ENCODE results near the gene EVL. TPM values are rescaled to one million over a fixed set of nuclear protein-coding genes. Genes with fewer than 3 reads are reported as not detected.
A peak's percentile ranks its signal among the peaks of the same experiment; 100 is the strongest.
"Not testable (repeated sequence)": the region's sequence is repeated elsewhere in the genome, so short reads cannot be mapped to it uniquely, and the experiment has no call there.

EVL gene
- total RNA-seq, 2 experiments from 2014 or later: 340 to 351 TPM

DNA sequence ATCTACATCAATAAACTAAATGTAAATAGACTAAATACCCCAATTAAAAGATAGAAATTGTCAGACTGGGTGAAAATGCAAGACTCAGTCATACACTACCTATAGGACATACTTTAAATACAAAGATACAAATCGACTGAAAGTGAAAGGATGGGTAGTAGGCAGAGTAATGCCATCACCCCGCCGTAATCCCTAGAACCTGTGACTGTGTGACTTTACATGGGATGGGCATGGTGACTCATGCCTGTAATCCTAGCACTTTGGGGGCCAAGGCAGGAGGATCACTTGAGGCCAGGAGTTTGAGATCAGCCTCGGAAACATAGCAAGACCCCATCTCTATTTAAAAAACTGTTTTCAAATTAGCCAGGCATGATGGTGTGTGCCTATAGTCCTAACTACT, 2.6 kb upstream of the EVL start:
- CTCF ChIA-PET: interaction anchor here (1.5 to 26.8 kb wide), 5 partner anchors 9 to 40 kb away, joined by 3 to 913 read pairs (median 11); no protein-coding TSS in a partner anchor
- Mint-ChIP-seq H3K36me3 (ENCODE audit: low read depth) (peaks cover 34% of the 10 kb centered on the region), H3K4me3 (peak overlapping the region; percentile 17), H3K9me3 (no peaks in the 10 kb centered on the region), H3K27ac (peak overlapping the region; percentile 99), H3K27me3 (no peaks in the 10 kb centered on the region), H3K4me1 (ENCODE audit: low read depth) (peaks cover 63% of the 10 kb centered on the region)
- TF ChIP-seq, protein P1, sequence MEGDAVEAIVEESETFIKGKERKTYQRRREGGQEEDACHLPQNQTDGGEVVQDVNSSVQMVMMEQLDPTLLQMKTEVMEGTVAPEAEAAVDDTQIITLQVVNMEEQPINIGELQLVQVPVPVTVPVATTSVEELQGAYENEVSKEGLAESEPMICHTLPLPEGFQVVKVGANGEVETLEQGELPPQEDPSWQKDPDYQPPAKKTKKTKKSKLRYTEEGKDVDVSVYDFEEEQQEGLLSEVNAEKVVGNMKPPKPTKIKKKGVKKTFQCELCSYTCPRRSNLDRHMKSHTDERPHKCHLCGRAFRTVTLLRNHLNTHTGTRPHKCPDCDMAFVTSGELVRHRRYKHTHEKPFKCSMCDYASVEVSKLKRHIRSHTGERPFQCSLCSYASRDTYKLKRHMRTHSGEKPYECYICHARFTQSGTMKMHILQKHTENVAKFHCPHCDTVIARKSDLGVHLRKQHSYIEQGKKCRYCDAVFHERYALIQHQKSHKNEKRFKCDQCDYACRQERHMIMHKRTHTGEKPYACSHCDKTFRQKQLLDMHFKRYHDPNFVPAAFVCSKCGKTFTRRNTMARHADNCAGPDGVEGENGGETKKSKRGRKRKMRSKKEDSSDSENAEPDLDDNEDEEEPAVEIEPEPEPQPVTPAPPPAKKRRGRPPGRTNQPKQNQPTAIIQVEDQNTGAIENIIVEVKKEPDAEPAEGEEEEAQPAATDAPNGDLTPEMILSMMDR (IDR thresholded peaks at IDR 0.05): no peak
- peak; percentile 75 for DNase-seq
- peak; percentile 24 for ATAC-seq
- intact Hi-C loops (cut with micrococcal nuclease): loop anchor here (10.0 kb wide), 2 partner anchors 312 to 798 kb away; partner anchors contain the start of gene WDR25
- POLR2A ChIA-PET: interaction anchor here (0.7 to 24.7 kb wide), 4 partner anchors 13 to 312 kb away, joined by 3 to 840 read pairs (median 263); partner anchors contain the start of gene EVL

DNA sequence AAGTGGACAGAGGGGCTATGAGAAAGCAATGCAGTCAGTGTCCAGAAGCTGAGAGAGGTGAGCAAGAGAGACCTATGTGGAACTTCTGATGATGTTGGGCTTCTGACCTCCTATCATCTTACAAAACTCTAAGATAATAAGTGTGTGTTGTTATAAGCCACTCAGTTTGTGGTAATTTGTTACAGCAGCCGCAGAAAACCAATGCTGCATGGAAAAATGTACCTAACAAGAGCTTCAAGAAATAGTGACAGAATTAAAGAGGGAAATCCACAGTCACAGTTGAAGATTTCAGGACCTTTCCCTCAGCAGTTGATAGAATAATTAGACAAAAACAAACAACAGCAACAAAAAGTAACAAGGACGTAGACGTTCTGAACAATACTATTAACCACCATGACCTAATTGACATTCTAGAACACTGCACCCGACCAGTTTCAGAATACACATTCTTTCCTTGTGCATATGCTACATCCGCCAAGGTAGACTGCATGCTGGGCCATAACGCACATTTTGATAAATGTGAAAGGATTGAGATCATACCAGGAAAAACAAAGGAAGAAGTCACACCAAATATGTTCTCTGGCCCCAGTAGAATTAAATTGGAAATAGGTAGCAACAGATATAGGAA, 1.8 kb upstream of the EVL start:
- DNase-seq (peak; percentile 60), ATAC-seq (peak; percentile 4)
- ChIA-PET POLR2A (interaction anchor here (0.7 to 24.7 kb wide), 3 partner anchors 12 to 311 kb away, joined by 3 to 840 read pairs (median 521); partner anchors contain the start of gene EVL), CTCF (interaction anchor here (0.6 to 26.8 kb wide), 3 partner anchors 9 to 39 kb away, joined by 3 to 913 read pairs (median 3); no protein-coding TSS in a partner anchor)
- H3K27me3 Mint-ChIP-seq: no peaks in the 10 kb centered on the region
- H3K4me3 Mint-ChIP-seq: peak overlapping the region; percentile 17
- peaks cover 62% of the 10 kb centered on the region for H3K4me1 Mint-ChIP-seq (ENCODE audit: low read depth)
- H3K9me3 Mint-ChIP-seq: no peaks in the 10 kb centered on the region
- H3K27ac Mint-ChIP-seq: peak overlapping the region; percentile 99
- H3K36me3 Mint-ChIP-seq (ENCODE audit: low read depth): peaks cover 41% of the 10 kb centered on the region
- TF ChIP-seq, protein P1 (IDR thresholded peaks at IDR 0.05): no peak
- intact Hi-C loops (cut with micrococcal nuclease): loop anchor here (10.0 kb wide), 2 partner anchors 311 to 799 kb away; partner anchors contain the start of gene WDR25

DNA sequence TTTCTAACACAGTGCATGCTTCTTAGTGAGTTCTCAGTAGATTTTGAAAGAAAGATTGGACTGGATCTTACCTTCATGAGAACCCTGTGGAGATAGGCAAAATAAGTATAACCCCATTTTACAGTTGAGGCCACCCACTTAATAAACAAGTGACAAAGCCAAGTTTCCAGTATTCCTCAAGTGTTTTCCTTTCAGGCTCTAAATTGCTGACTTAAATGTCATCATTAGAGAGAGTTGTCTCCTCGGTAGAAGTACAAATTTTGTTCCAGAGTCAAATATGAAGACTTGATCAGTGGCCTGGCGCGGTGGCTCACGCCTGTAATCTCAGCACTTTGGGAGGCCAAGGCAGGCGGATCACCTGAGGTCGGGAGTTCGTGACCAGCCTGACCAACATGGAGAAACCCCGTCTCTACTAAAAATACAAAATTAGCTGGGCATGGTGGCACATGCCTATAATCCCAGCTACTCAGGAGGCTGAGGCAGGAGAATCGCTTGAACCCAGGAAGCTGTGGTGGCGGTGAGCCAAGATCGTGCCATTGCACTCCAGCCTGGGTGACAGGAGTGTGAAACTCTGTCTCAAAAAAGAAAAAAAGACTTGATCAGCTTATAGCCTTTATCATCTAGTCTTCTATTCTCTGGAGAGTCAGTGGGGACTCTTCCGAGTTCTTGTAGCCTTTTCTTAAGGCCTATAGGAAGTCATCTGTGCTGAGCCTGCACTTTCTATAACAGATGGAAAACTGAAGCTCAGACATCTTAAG, 708 bp upstream of the EVL start:
- Mint-ChIP-seq H3K36me3 (ENCODE audit: low read depth) (peaks cover 43% of the 10 kb centered on the region), H3K4me3 (peak overlapping the region; percentile 89), H3K4me1 (ENCODE audit: low read depth) (peaks cover 52% of the 10 kb centered on the region), H3K27ac (peak overlapping the region; percentile 99)
- ChIA-PET CTCF (interaction anchor here (3.0 to 26.8 kb wide), 5 partner anchors 7 to 128 kb away, joined by 10 to 913 read pairs (median 60); no protein-coding TSS in a partner anchor), POLR2A (interaction anchor here (0.6 to 24.7 kb wide), 18 partner anchors 2 to 311 kb away, joined by 3 to 840 read pairs (median 4); partner anchors contain the start of genes DEGS2 and EVL)
- intact Hi-C loops (cut with micrococcal nuclease): loop anchor here (2.0 to 10.0 kb wide), 7 partner anchors 14 to 800 kb away; partner anchors contain the start of genes WDR25 and YY1
- DNase-seq (peak; percentile 49), ATAC-seq (peak; percentile 0)
- H3K9me3 Mint-ChIP-seq, H3K27me3 Mint-ChIP-seq: not testable (repeated sequence)

DNA sequence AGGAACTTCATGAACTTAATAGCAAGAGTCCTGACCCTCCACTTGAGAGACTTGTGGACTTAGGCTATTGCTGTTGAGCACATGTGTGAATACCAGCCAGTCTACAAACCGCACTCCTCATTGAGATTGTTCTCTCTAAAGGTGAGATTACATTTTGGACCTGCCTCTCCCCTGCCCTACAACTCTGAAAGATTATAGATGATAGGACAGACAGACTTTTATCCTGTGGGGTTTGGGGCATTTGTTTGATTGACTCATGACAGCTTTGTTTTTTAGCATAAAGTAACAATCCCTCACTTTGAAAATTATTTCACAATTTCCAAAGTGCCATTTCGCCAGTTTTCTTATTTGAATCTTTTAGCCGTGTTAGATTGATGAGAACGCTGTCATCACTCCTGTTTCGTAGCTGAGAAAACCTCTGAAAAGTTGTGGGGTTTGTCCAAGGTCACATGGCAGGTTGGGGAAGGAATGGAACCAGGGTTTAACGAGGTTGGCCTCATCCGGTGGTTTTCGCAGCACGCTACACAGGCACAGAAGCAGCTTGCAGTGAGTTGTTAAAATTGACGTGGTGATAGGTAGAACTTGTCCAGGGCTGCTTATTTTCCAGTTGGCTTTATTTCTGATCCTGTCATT, 836 bp downstream of the EVL start:
- TF ChIP-seq, protein P1 (IDR thresholded peaks at IDR 0.05): no peak
- H3K27ac Mint-ChIP-seq: peak overlapping the region; percentile 99

More for the DNA sequence above, 836 bp downstream of the EVL start:
- DNase-seq: peak; percentile 92
- intact Hi-C loops (cut with micrococcal nuclease): loop anchor here (2.0 to 10.0 kb wide), 7 partner anchors 13 to 801 kb away; partner anchors contain the start of genes WDR25 and YY1
- Mint-ChIP-seq H3K4me3 (peak overlapping the region; percentile 89), H3K36me3 (ENCODE audit: low read depth) (peaks cover 51% of the 10 kb centered on the region), H3K4me1 (ENCODE audit: low read depth) (peaks cover 51% of the 10 kb centered on the region), H3K9me3 (no peaks in the 10 kb centered on the region), H3K27me3 (no peaks in the 10 kb centered on the region)
- ATAC-seq: peak; percentile 10
- POLR2A ChIA-PET: interaction anchor here (0.7 to 24.7 kb wide), 23 partner anchors 4 to 309 kb away, joined by 3 to 840 read pairs (median 4); partner anchors contain the start of genes DEGS2 and EVL
- CTCF ChIA-PET: interaction anchor here (0.7 to 26.8 kb wide), 9 partner anchors 8 to 156 kb away, joined by 3 to 913 read pairs (median 10); no protein-coding TSS in a partner anchor

Measured in activated CD8-positive, alpha-beta T cell treated with anti-CD3 and anti-CD28 coated beads for 36 hours (primary cell).